H1 (cell line): ENCODE measurements around the gene LCN6. TPM values are rescaled to one million over a fixed set of nuclear protein-coding genes. Genes with fewer than 3 reads are reported as not detected.
A peak's percentile ranks its signal among the peaks of the same experiment; 100 is the strongest.

Experiments
- CTCF ChIA-PET: fragments of 300-600 bp; sonication (Branson Sonifier 250); formaldehyde crosslinking; loops from one replicate; lab custom pipeline; 2021; ENCODE audit not compliant: partially characterized antibody; lab: Charles Lee
- POLR2A ChIA-PET: fragments of 300-600 bp; sonication (Branson Sonifier 250); formaldehyde crosslinking; loops from one replicate; lab custom pipeline; 2021; ENCODE audit warnings: inconsistent platforms; ENCODE audit not compliant: partially characterized antibody; lab: Charles Lee
- DNase-seq, 2 experiments: peaks; one replicate each; pipeline versions ENCODE4 v3.0.0 to v3.0.0-alpha.2; 2010 to 2022; ENCODE audit warnings: low spot score in 2 of 2, low read depth in 1 of 2, mixed read lengths in 1 of 2
- FAIRE-seq: peaks from 2 replicates; lab custom pipeline; 2011; peaks lifted over from hg19 to GRCh38; lab: Jason Lieb, UNC
- H2AFZ ChIP-seq: 2 replicates; pipeline ENCODE4 v1.8.1; 2012; ENCODE audit warnings: low read length, inconsistent platforms
- H2AK5ac ChIP-seq: 2 replicates; pipeline ENCODE4 v1.6.1; 2013; ENCODE audit warnings: low read depth, low read length
- H2BK120ac ChIP-seq: replicated peaks from 2 replicates; pipeline ENCODE3; 2013; ENCODE audit warnings: low read depth, low read length, inconsistent platforms
- H2BK12ac ChIP-seq: 2 replicates; pipeline ENCODE4 v1.6.1; 2013; ENCODE audit warnings: low read depth, low read length
- H2BK15ac ChIP-seq: 2 replicates; pipeline ENCODE4 v1.6.1; 2013; ENCODE audit warnings: low read length
- H2BK20ac ChIP-seq: 2 replicates; pipeline ENCODE4 v1.6.1; 2013; ENCODE audit warnings: low read length
- H2BK5ac ChIP-seq: 2 replicates; pipeline ENCODE4 v1.6.1; 2013; ENCODE audit warnings: low read depth, low read length
- H3K14ac ChIP-seq: 2 replicates; pipeline ENCODE4 v1.6.1; 2013; ENCODE audit warnings: inconsistent platforms; ENCODE audit not compliant: insufficient read length
- H3K18ac ChIP-seq: 2 replicates; pipeline ENCODE4 v1.6.1; 2013; ENCODE audit warnings: low read length; ENCODE audit errors: extremely low read depth
- H3K23ac ChIP-seq: 2 replicates; pipeline ENCODE4 v1.6.1; 2013; ENCODE audit warnings: inconsistent platforms; ENCODE audit not compliant: insufficient read length
- H3K23me2 ChIP-seq: 2 replicates; pipeline ENCODE4 v1.6.1; 2013; ENCODE audit warnings: low read depth, low read length
- H3K27ac ChIP-seq: 2 replicates; pipeline ENCODE4 v1.6.1; 2011; ENCODE audit warnings: low read depth, low read length, inconsistent platforms
- H3K27me3 ChIP-seq, 4 experiments: replicated peaks in 1 of 4; 1 replicate in 1 of 4; 2 replicates in 3 of 4; pipeline versions ENCODE4 v1.6.1 to v1.8.1; 2011 to 2013; ENCODE audit warnings: low read length in 3 of 4, mild to moderate bottlenecking in 3 of 4, inconsistent platforms in 2 of 4, mixed read lengths in 2 of 4, moderate library complexity in 1 of 4; ENCODE audit not compliant: control insufficient read depth in 3 of 4, insufficient read depth in 3 of 4; ENCODE audit errors: extremely low read depth in 1 of 4
- H3K36me3 ChIP-seq, 4 experiments: 2 replicates each; pipeline versions ENCODE4 v1.6.1 to v1.8.1; 2011 to 2013; ENCODE audit warnings: mild to moderate bottlenecking in 4 of 4, low read length in 3 of 4, moderate library complexity in 2 of 4, control low read depth in 1 of 4, inconsistent platforms in 1 of 4; ENCODE audit not compliant: insufficient read depth in 4 of 4, control insufficient read depth in 2 of 4
- H3K4ac ChIP-seq: replicated peaks from 2 replicates; pipeline ENCODE3; 2013; ENCODE audit warnings: low read length, low read depth, mixed read lengths, inconsistent platforms; ENCODE audit not compliant: insufficient read length
- H3K4me1 ChIP-seq, 4 experiments: replicated peaks in 1 of 4; 1 replicate in 1 of 4; 2 replicates in 3 of 4; pipeline versions ENCODE4 v1.6.1 to v1.8.1; 2011 to 2013; ENCODE audit warnings: low read length in 3 of 4, inconsistent platforms in 2 of 4, mixed read lengths in 1 of 4; ENCODE audit not compliant: insufficient read depth in 4 of 4, control insufficient read depth in 3 of 4
- H3K4me2 ChIP-seq, 2 experiments: 2 replicates each; pipeline versions ENCODE4 v1.6.1 to v1.8.1; 2011 to 2013; ENCODE audit warnings: low read depth in 2 of 2, low read length in 2 of 2, control low read depth in 1 of 2, inconsistent platforms in 1 of 2, mild to moderate bottlenecking in 1 of 2; ENCODE audit not compliant: insufficient read depth in 1 of 2
- H3K4me3 ChIP-seq, 4 experiments: fragments of 200-600, 300-600 bp in 1 of 4; sonication (generic), shearing (Covaris generic), sonication (Bioruptor Twin) in 1 of 4; 2 replicates each; pipeline versions ENCODE4 v1.5.1 to v1.8.1; 2011 to 2016; ENCODE audit warnings: low read length in 4 of 4, low read depth in 3 of 4, control low read depth in 2 of 4, inconsistent platforms in 2 of 4, mild to moderate bottlenecking in 2 of 4, mixed read lengths in 1 of 4, moderate library complexity in 1 of 4; ENCODE audit not compliant: insufficient read depth in 2 of 4; ENCODE audit errors: extremely low read depth in 1 of 4
- H3K56ac ChIP-seq: replicated peaks from 2 replicates; pipeline ENCODE3; 2013; ENCODE audit warnings: low read depth, mild to moderate bottlenecking, mixed read lengths, low read length, inconsistent platforms; ENCODE audit not compliant: insufficient read length
- H3K79me1 ChIP-seq: 2 replicates; pipeline ENCODE4 v1.6.1; 2013; ENCODE audit warnings: low read depth, low read length, control low read depth
- H3K79me2 ChIP-seq, 2 experiments: 2 replicates each; pipeline versions ENCODE4 v1.6.1 to v1.8.1; 2012 to 2013; ENCODE audit warnings: low read length in 2 of 2, mild to moderate bottlenecking in 2 of 2, inconsistent platforms in 1 of 2; ENCODE audit not compliant: insufficient read depth in 2 of 2, control insufficient read depth in 1 of 2
- H3K9ac ChIP-seq, 4 experiments: replicated peaks in 1 of 4; 1 replicate in 1 of 4; 2 replicates in 3 of 4; pipeline versions ENCODE4 v1.6.1 to v1.8.1; 2011 to 2013; ENCODE audit warnings: low read depth in 3 of 4, low read length in 3 of 4, control low read depth in 2 of 4, mild to moderate bottlenecking in 2 of 4, moderate library complexity in 2 of 4, inconsistent platforms in 1 of 4; ENCODE audit errors: extremely low read depth in 1 of 4
- H3K9me3 ChIP-seq, 2 experiments: 2 replicates each; pipeline versions ENCODE4 v1.6.1 to v1.8.1; 2012 to 2013; ENCODE audit warnings: mild to moderate bottlenecking in 2 of 2, moderate library complexity in 2 of 2, control low read depth in 1 of 2, inconsistent platforms in 1 of 2, low read depth in 1 of 2, low read length in 1 of 2, mixed read lengths in 1 of 2; ENCODE audit not compliant: insufficient read depth in 2 of 2
- H4K20me1 ChIP-seq, 2 experiments: replicated peaks in 1 of 2; 2 replicates each; pipeline versions ENCODE3 to v1.8.1; 2011 to 2013; ENCODE audit warnings: inconsistent platforms in 2 of 2, low read length in 2 of 2, mild to moderate bottlenecking in 1 of 2; ENCODE audit not compliant: insufficient read depth in 2 of 2, control insufficient read depth in 1 of 2
- H4K5ac ChIP-seq: 2 replicates; pipeline ENCODE4 v1.6.1; 2013; ENCODE audit warnings: low read length, low read depth, mixed read lengths, inconsistent platforms; ENCODE audit not compliant: insufficient read length
- H4K8ac ChIP-seq: 2 replicates; pipeline ENCODE4 v1.8.0; 2013; ENCODE audit warnings: mild to moderate bottlenecking, moderate library complexity, low read length, inconsistent platforms; ENCODE audit not compliant: insufficient read depth; ENCODE audit errors: extremely low read depth
- H4K91ac ChIP-seq: replicated peaks from 2 replicates; pipeline ENCODE3; 2013; ENCODE audit warnings: low read length, mixed read lengths, inconsistent platforms; ENCODE audit not compliant: insufficient read length
- EP300 ChIP-seq, 2 experiments: IDR thresholded peaks; 1 replicate in 1 of 2; 2 replicates in 1 of 2; pipeline ENCODE4 v1.6.1; 2011 to 2012; ENCODE audit warnings: low read depth in 2 of 2, low read length in 2 of 2, mild to moderate bottlenecking in 2 of 2, borderline replicate concordance in 1 of 2, inconsistent platforms in 1 of 2, moderate library complexity in 1 of 2
- SAP30 ChIP-seq: fragments of 300-600 bp; sonication (generic); IDR thresholded peaks from 2 replicates; pipeline ENCODE4 v1.7.1; 2012; ENCODE audit warnings: low read length, moderate library complexity, mild to moderate bottlenecking, inconsistent platforms; ENCODE audit not compliant: insufficient read depth, insufficient replicate concordance
- WGBS, 2 experiments: shearing (Covaris generic) in 1 of 2; methylation state at CpG; one replicate each; pipeline versions ENCODE4 v1.1.6 to v1.1.7; 2013 to 2015; ENCODE audit warnings: low lambda C conversion rate in 2 of 2, mixed read lengths in 2 of 2, inconsistent platforms in 1 of 2, low coverage in 1 of 2, missing lambda C conversion rate in 1 of 2; ENCODE audit not compliant: insufficient replicate concordance in 2 of 2, insufficient coverage in 1 of 2, insufficient read length in 1 of 2; ENCODE audit errors: extremely low coverage in 1 of 2, missing lambda C conversion rate in 1 of 2; 5-methylcytosine and 5-hydroxymethylcytosine counted together
- polyA plus RNA-seq, 7 experiments: library from polyadenylated mRNA; depleted of rRNA in 3 of 7; stranded (reverse) in 5 of 7; unstranded in 2 of 7; fragments of >200 nt in 5 of 7; fragments of 200-250 nt in 2 of 7; gene quantifications; 1 replicate in 5 of 7; 2 replicates in 1 of 7; 4 replicates in 1 of 7; pipeline versions ENCODE4 v1.2.1 to v1.2.3, GENCODE V29; 2011 to 2013; ENCODE audit warnings: missing spikeins in 2 of 7, mixed read lengths in 2 of 7
- total RNA-seq: library from RNA; stranded (reverse); fragmentation: NEBNext Ultra II Directional; extraction: Animal tissue kit (Norgen Biotek cat#: 25700); gene quantifications from 2 replicates; pipeline ENCODE4 v1.2.1, GENCODE V29; 2021
- TF ChIP-seq, protein P1 (sequence below), 3 experiments: IDR thresholded peaks; 1 replicate in 2 of 3; 2 replicates in 1 of 3; pipeline versions ENCODE4 v1.5.1 to v1.6.1; 2011; ENCODE audit warnings: low read length in 3 of 3, mild to moderate bottlenecking in 3 of 3, inconsistent platforms in 2 of 3, low read depth in 1 of 3, moderate library complexity in 1 of 3; ENCODE audit not compliant: insufficient read depth in 1 of 3; ENCODE audit errors: control extremely low read depth in 1 of 3

The LCN6 gene
- total and polyA plus RNA-seq, 2 of the 8 experiments (the other 6 are each of a cell fraction or from before 2014, with no cell fraction given), result not detected

DNA sequence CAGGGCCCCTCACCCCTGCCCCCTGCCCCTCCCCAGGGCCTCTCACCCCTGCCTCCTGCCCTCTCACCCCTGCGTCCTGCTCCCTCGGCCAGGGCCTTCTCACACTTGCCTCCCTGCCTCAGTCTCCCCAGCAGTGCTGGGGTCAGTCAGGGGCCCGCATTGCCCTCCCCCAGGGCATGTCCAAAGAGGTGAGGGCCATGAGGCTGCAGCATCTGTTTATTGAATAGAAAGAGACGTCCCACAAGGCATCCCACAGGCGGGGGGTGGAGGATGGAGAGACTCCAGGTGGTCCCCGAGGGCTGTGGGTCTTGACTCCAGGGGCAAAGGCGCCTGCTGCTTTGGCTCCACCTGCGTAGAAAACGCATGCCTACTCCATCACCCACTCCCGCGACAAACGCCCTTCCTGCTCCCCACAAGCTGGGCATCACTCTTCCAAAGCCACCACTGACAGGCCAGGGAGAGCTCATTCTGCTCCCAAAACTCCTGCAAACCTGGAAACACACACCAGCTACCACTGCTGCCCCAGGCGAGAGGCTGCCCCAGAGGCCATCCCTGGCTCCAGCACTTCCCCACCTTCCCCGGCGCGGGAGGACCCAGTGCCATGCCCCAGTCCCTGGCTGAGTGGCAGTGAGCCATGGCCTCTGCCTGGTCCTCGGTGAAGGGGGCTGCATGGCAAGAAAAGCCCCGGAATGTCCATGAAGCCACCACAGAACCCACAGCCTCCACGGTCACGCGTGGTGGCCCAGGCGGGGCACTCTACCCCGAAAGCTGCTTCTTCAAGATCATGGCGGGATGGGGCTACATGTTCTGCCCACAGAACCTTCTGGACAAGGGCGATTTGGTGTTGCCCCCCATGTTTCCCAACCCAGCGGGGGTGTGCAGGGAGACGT lies 11.4 kb upstream of the LCN6 start:
- TF ChIP-seq SAP30 (no peak), EP300 (IDR thresholded peaks at IDR 0.05; ENCODE audit: borderline replicate concordance in 1 of 2, low read depth in 2 of 2, low read length in 2 of 2) (no peak)
- TF ChIP-seq, protein P1, sequence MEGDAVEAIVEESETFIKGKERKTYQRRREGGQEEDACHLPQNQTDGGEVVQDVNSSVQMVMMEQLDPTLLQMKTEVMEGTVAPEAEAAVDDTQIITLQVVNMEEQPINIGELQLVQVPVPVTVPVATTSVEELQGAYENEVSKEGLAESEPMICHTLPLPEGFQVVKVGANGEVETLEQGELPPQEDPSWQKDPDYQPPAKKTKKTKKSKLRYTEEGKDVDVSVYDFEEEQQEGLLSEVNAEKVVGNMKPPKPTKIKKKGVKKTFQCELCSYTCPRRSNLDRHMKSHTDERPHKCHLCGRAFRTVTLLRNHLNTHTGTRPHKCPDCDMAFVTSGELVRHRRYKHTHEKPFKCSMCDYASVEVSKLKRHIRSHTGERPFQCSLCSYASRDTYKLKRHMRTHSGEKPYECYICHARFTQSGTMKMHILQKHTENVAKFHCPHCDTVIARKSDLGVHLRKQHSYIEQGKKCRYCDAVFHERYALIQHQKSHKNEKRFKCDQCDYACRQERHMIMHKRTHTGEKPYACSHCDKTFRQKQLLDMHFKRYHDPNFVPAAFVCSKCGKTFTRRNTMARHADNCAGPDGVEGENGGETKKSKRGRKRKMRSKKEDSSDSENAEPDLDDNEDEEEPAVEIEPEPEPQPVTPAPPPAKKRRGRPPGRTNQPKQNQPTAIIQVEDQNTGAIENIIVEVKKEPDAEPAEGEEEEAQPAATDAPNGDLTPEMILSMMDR (IDR thresholded peaks at IDR 0.05; ENCODE audit: control extremely low read depth in 1 of 3, insufficient read depth in 1 of 3, low read depth in 1 of 3, low read length in 3 of 3), result 0 out of 4 replicates have a peak, but pooled peaks of 1 of the 3 experiments have one; percentile 1
- Histone ChIP-seq H4K5ac (no peak overlapping the region), H2BK120ac (no peak overlapping the region), H2BK15ac (no peak overlapping the region), H2BK12ac (0 out of 2 replicates have a peak overlapping the region, but pooled peaks have one; percentile 39), H3K4me3 (no peak overlapping the region), H3K4ac (no peak overlapping the region), H3K27me3 (no peaks in the 10 kb centered on the region; a peak in 2 of 7 replicates), H3K9ac (no peak overlapping the region), H2AFZ (no peak overlapping the region), H2AK5ac (no peak overlapping the region), H3K79me2 (no peaks in the 10 kb centered on the region), H3K14ac (no peak overlapping the region), H3K36me3 (no peaks in the 10 kb centered on the region), H3K27ac (no peak overlapping the region), H3K79me1 (no peaks in the 10 kb centered on the region), H3K23me2 (no peaks in the 10 kb centered on the region; the same call in 1 of the 2 replicates), H4K20me1 (no peaks in the 10 kb centered on the region), H2BK20ac (0 out of 2 replicates have a peak overlapping the region, but pooled peaks have one; percentile 34), H4K91ac (no peak overlapping the region), H3K4me1 (peaks cover 0 to 13% (median 6%) of the 10 kb centered on the region in 4 experiments; a peak in 4 of 7 replicates), H3K23ac (no peak overlapping the region), H3K56ac (no peak overlapping the region), H3K9me3 (peaks cover 0 to 6% of the 10 kb centered on the region in 2 experiments; a peak in 1 of 4 replicates), H2BK5ac (no peak overlapping the region), H4K8ac (peak overlapping the region; percentile 93; the same call in 1 of the 2 replicates), H3K18ac (no peak overlapping the region), H3K4me2 (no peak overlapping the region)
- ChIA-PET POLR2A (interaction anchor here (0.6 to 3.8 kb wide), 5 partner anchors 32 to 216 kb away, joined by 3 to 34 read pairs (median 3); partner anchors contain the start of gene RABL6), CTCF (interaction anchor here (0.6 to 5.1 kb wide), 14 partner anchors 11 to 305 kb away, joined by 3 to 42 read pairs (median 4); partner anchors contain the start of gene LCN10)
- DNase-seq (peak in 1 of 2 experiments; percentile 49), FAIRE-seq (no peak)
- 84% methylated on average over 26 of the region's 27 CpGs; no CpG with 5 or more reads in 1 of the 2 experiments for WGBS, 2 experiments
